Neuronal stem cell (in vitro differentiated cells): ENCODE data around the gene YBX1.

Experiments used
- DNase-seq: peaks from one replicate; pipeline ENCODE4 v3.0.0-alpha.2; 2013; ENCODE audit warnings: low spot score
- H2AFZ ChIP-seq: one replicate; pipeline ENCODE4 v1.6.1; 2013; ENCODE audit warnings: mild to moderate bottlenecking, low read length, inconsistent platforms
- H2AK5ac ChIP-seq: 2 replicates; pipeline ENCODE4 v1.6.1; 2013; ENCODE audit warnings: low read depth, mild to moderate bottlenecking, inconsistent platforms, low read length, moderate library complexity, mixed read lengths
- H2BK120ac ChIP-seq: 2 replicates; pipeline ENCODE4 v1.6.1; 2013; ENCODE audit warnings: low read depth, mild to moderate bottlenecking, inconsistent platforms, low read length, moderate library complexity, mixed read lengths
- H2BK12ac ChIP-seq: one replicate; pipeline ENCODE4 v1.6.1; 2013; ENCODE audit warnings: low read length, inconsistent platforms
- H2BK15ac ChIP-seq: 2 replicates; pipeline ENCODE4 v1.6.1; 2013; ENCODE audit warnings: mild to moderate bottlenecking, low read length, inconsistent platforms, mixed read lengths
- H2BK5ac ChIP-seq: one replicate; pipeline ENCODE4 v1.6.1; 2013; ENCODE audit warnings: inconsistent platforms, mild to moderate bottlenecking, low read length, moderate library complexity
- H3K14ac ChIP-seq: one replicate; pipeline ENCODE4 v1.6.1; 2013; ENCODE audit warnings: low read length, inconsistent platforms
- H3K18ac ChIP-seq: 2 replicates; pipeline ENCODE4 v1.6.1; 2013; ENCODE audit warnings: low read length, inconsistent platforms
- H3K23ac ChIP-seq: 2 replicates; pipeline ENCODE4 v1.6.1; 2013; ENCODE audit warnings: low read depth, mild to moderate bottlenecking, mixed read lengths, low read length, inconsistent platforms; ENCODE audit not compliant: poor library complexity
- H3K27ac ChIP-seq: replicated peaks from 3 replicates; pipeline ENCODE4 v1.5.1; 2013; ENCODE audit warnings: low read length, inconsistent platforms
- H3K27me3 ChIP-seq, 3 experiments: 2 replicates each; pipeline ENCODE4 v1.6.1; 2013; ENCODE audit warnings: low read length in 3 of 3, mild to moderate bottlenecking in 2 of 3, inconsistent platforms in 1 of 3, low read depth in 1 of 3, mixed read lengths in 1 of 3, moderate library complexity in 1 of 3; ENCODE audit not compliant: control insufficient read depth in 3 of 3, insufficient read depth in 3 of 3
- H3K36me3 ChIP-seq, 2 donors: replicated peaks in 1 of 2; 2 replicates each; pipeline ENCODE4 v1.6.1; 2013; ENCODE audit warnings: low read length in 2 of 2; ENCODE audit not compliant: control insufficient read depth in 2 of 2, insufficient read depth in 2 of 2
- H3K4ac ChIP-seq: 2 replicates; pipeline ENCODE4 v1.6.1; 2013; ENCODE audit warnings: inconsistent platforms, mild to moderate bottlenecking, low read length, moderate library complexity
- H3K4me1 ChIP-seq, 2 donors: 1 replicate in 1 of 2; 2 replicates in 1 of 2; pipeline ENCODE4 v1.6.1; 2013; ENCODE audit warnings: low read length in 2 of 2, low read depth in 1 of 2; ENCODE audit not compliant: control insufficient read depth in 2 of 2, insufficient read depth in 1 of 2
- H3K4me2 ChIP-seq: one replicate; pipeline ENCODE4 v1.6.1; 2013; ENCODE audit warnings: mild to moderate bottlenecking, low read length, inconsistent platforms; ENCODE audit not compliant: insufficient read depth, poor library complexity, severe bottlenecking
- H3K4me3 ChIP-seq, 2 donors: 2 replicates each; pipeline ENCODE4 v1.5.1; 2013; ENCODE audit warnings: low read length in 2 of 2, mild to moderate bottlenecking in 2 of 2, inconsistent platforms in 1 of 2, moderate library complexity in 1 of 2
- H3K79me1 ChIP-seq: one replicate; pipeline ENCODE4 v1.6.1; 2013; ENCODE audit warnings: low read depth, mild to moderate bottlenecking, inconsistent platforms, low read length, moderate library complexity
- H3K9ac ChIP-seq: one replicate; pipeline ENCODE4 v1.6.1; 2013; ENCODE audit warnings: mild to moderate bottlenecking, low read depth, low read length, inconsistent platforms; ENCODE audit not compliant: poor library complexity
- H3K9me3 ChIP-seq, 2 donors: replicated peaks in 1 of 2; 2 replicates each; pipeline versions ENCODE3 to v1.6.1; 2013; ENCODE audit warnings: low read length in 2 of 2, mild to moderate bottlenecking in 2 of 2, inconsistent platforms in 1 of 2, low read depth in 1 of 2, mixed read lengths in 1 of 2, moderate library complexity in 1 of 2; ENCODE audit not compliant: control insufficient read depth in 2 of 2, insufficient read depth in 1 of 2
- H4K8ac ChIP-seq: one replicate; pipeline ENCODE4 v1.6.1; 2013; ENCODE audit warnings: low read depth, mild to moderate bottlenecking, inconsistent platforms, low read length, moderate library complexity
- H4K91ac ChIP-seq: one replicate; pipeline ENCODE4 v1.6.1; 2013; ENCODE audit warnings: low read length, low read depth, mild to moderate bottlenecking, inconsistent platforms; ENCODE audit not compliant: poor library complexity
- WGBS, 2 donors: extraction: QIAGEN DNeasy Blood & Tissue Kit; methylation state at CpG; one replicate each; pipeline ENCODE4 v1.1.7; 2013; ENCODE audit warnings: missing lambda C conversion rate in 2 of 2, mixed read lengths in 1 of 2; ENCODE audit not compliant: insufficient read length in 2 of 2, insufficient replicate concordance in 1 of 2; ENCODE audit errors: extremely low coverage in 2 of 2; 5-methylcytosine and 5-hydroxymethylcytosine counted together

Gene YBX1

DNA sequence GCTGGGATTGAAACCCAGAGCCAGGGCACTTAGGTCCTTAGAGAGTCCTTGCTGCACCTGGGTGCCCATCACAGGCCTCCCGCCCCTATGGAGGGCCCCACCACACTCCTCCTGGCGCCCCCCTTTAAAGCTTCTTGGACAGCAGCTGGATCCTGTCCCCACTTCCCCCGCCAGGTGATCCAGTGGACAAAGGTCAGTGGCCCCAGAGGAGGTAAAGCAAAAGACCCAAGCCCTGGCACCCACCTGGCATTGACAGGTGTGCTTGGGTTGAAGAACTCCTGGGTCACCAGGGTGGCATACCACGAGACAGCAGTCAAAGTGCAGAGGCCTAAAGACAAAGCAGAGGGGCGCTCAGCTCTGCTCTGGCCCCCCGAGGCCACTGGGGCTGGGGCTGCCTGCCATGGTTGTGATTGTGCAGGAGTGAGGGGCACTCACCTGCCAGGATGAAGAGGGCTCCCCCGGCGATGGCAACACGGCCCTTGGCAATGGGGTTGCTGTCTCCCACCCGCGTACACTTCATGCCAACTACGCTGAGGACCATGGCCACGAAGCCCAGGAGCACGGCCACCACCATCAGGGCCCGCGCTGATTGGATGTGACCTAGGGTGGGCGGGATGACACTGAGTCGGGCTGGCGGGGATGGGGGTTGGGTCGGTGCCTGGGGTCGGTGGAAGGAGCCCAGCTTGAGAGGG is 55.9 kb downstream of the YBX1 start:
- Histone ChIP-seq H2BK120ac (no peak overlapping the region), H3K4ac (no peak overlapping the region), H3K27me3 (no peaks in the 10 kb centered on the region), H4K91ac (no peak overlapping the region), H2AFZ (no peak overlapping the region), H3K4me1 (peaks cover 15 to 20% of the 10 kb centered on the region in 2 donors), H3K79me1 (no peaks in the 10 kb centered on the region), H2BK5ac (no peak overlapping the region), H3K14ac (no peak overlapping the region), H2BK12ac (no peak overlapping the region), H3K4me3 (no peak overlapping the region), H3K9ac (peak overlapping the region; percentile 12), H2BK15ac (peak overlapping the region; percentile 40), H3K9me3 (no peaks in the 10 kb centered on the region), H3K18ac (no peak overlapping the region), H4K8ac (no peak overlapping the region), H3K36me3 (peaks cover 0 to 1% of the 10 kb centered on the region in 2 donors), H3K4me2 (no peak overlapping the region), H3K27ac (no peak overlapping the region), H2AK5ac (no peak overlapping the region), H3K23ac (peak overlapping the region; percentile 82)
- no peak for DNase-seq
- no CpG with 5 or more reads among the region's 21 CpGs for WGBS, 2 donors

GRCh38 chr1:42738678-42739226 is 56.5 kb downstream of the YBX1 start:
- Histone ChIP-seq H3K4me1 (peaks cover 15 to 20% of the 10 kb centered on the region in 2 donors), H3K14ac (peak overlapping the region; percentile 58), H3K18ac (peak overlapping the region; percentile 61), H2BK5ac (no peak overlapping the region), H3K9ac (peak overlapping the region; percentile 47), H2AK5ac (peak overlapping the region; percentile 98), H3K9me3 (no peaks in the 10 kb centered on the region), H3K23ac (no peak overlapping the region), H3K4me2 (no peak overlapping the region), H4K8ac (no peak overlapping the region), H2BK15ac (peak overlapping the region; percentile 40), H2AFZ (no peak overlapping the region), H3K27ac (no peak overlapping the region), H3K79me1 (no peaks in the 10 kb centered on the region), H2BK120ac (no peak overlapping the region), H3K4me3 (no peak overlapping the region), H4K91ac (no peak overlapping the region), H3K27me3 (no peaks in the 10 kb centered on the region), H3K36me3 (peaks cover 0 to 1% of the 10 kb centered on the region in 2 donors), H2BK12ac (peak overlapping the region; percentile 33), H3K4ac (no peak overlapping the region)
- no peak for DNase-seq
- WGBS, 2 donors: no CpG with 5 or more reads among the region's 8 CpGs

DNA sequence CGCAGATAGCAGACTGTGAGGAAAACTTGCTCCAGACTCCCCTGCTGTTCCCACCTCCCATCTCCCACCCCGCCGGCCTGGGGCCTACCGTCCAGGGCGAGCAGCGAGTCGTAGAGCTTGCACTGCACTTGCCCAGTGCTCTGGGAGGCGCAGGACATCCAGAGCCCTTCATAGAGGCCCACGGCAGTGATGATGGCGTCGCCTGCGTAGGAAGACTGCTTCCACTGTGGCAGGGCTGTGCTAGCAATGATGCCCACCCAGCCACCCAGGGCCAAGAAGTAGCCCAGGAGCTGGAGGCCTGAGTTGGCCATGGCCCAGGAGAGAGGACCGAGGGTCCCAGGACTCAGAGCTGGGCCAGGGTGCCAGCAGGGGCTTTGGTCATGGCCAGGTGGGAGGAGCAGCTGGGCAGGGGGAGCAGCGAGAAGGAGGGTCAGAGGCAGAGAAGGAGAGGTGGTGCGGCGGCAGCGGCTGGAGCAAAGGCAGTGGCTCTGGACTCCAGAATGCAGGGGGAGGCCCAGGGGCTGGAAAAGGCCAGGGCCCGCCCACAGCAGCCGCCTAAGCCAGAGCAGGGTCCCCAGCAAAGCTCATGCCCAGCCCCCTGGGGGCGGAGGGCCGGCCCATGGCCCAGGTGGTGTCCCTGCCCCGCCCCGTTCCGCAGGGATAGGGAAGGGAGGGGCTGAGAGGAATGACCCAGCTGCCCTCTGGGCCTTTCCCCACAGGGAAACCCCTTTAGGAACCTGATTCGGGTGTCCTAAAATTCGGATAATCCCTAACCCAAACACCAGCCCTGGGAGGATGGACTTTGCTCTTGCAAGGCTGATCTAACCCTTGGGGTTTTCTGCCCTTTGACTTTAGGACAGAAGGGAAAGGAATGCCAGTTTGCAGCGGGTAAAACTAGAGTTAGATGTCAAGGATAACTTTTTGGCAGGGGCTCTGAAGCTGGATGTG is 57.8 kb downstream of the YBX1 start, which contains the start of gene CLDN19:
Gene CLDN19 (minus strand): TSS at position 484 of the 948 bp plus-strand sequence. CDS start 173 bp downstream, at position 311.
- Histone ChIP-seq H3K27ac (no peak within 1 kb of the TSS), H2BK12ac (peak within 1 kb of the TSS; percentile 69), H2BK5ac (peak within 1 kb of the TSS; percentile 19), H3K4ac (peak within 1 kb of the TSS; percentile 1), H3K18ac (peak within 1 kb of the TSS; percentile 92), H3K79me1 (no peaks in the 10 kb centered on the region), H4K91ac (no peak within 1 kb of the TSS), H3K9me3 (no peaks in the 10 kb centered on the region), H3K14ac (peak within 1 kb of the TSS; percentile 58), H2BK15ac (peak within 1 kb of the TSS; percentile 69), H3K4me3 (no peak within 1 kb of the TSS), H2BK120ac (peak within 1 kb of the TSS; percentile 85), H3K23ac (peak within 1 kb of the TSS; percentile 62), H3K4me1 (peaks cover 15 to 20% of the 10 kb centered on the region in 2 donors), H3K4me2 (peak within 1 kb of the TSS; percentile 29), H4K8ac (no peak within 1 kb of the TSS), H2AFZ (peak within 1 kb of the TSS; percentile 79), H3K36me3 (peaks cover 0 to 1% of the 10 kb centered on the region in 2 donors), H3K9ac (peak within 1 kb of the TSS; percentile 61), H3K27me3 (no peaks in the 10 kb centered on the region), H2AK5ac (peak within 1 kb of the TSS; percentile 98)
- peak; percentile 51 for DNase-seq
- WGBS, 2 donors: no CpG with 5 or more reads among the region's 27 CpGs
